ENCODE measurements around the gene AMIGO2. TPM values are rescaled to one million over a fixed set of nuclear protein-coding genes. Genes with fewer than 3 reads are reported as not detected.

AMIGO2 gene
- total RNA-seq, 1 donor from 2014 or later, result 16.9 TPM

GRCh38 chr12:47105914-47106674 is 26.3 kb upstream of the AMIGO2 start:
- Mint-ChIP-seq H3K27ac (ENCODE audit: unreplicated experiment) (no peak overlapping the region), H3K4me1 (ENCODE audit: unreplicated experiment) (peaks cover 3% of the 10 kb centered on the region), H3K9me3 (ENCODE audit: unreplicated experiment) (no peaks in the 10 kb centered on the region)

GRCh38 chr12:47102845-47103651 is 23.3 kb upstream of the AMIGO2 start:
- no peak overlapping the region for H3K27ac Mint-ChIP-seq (ENCODE audit: unreplicated experiment)
- peaks cover 2% of the 10 kb centered on the region for H3K36me3 Mint-ChIP-seq (ENCODE audit: unreplicated experiment)
- H3K9me3 Mint-ChIP-seq (ENCODE audit: unreplicated experiment), result no peaks in the 10 kb centered on the region
- TF ChIP-seq, protein P1, sequence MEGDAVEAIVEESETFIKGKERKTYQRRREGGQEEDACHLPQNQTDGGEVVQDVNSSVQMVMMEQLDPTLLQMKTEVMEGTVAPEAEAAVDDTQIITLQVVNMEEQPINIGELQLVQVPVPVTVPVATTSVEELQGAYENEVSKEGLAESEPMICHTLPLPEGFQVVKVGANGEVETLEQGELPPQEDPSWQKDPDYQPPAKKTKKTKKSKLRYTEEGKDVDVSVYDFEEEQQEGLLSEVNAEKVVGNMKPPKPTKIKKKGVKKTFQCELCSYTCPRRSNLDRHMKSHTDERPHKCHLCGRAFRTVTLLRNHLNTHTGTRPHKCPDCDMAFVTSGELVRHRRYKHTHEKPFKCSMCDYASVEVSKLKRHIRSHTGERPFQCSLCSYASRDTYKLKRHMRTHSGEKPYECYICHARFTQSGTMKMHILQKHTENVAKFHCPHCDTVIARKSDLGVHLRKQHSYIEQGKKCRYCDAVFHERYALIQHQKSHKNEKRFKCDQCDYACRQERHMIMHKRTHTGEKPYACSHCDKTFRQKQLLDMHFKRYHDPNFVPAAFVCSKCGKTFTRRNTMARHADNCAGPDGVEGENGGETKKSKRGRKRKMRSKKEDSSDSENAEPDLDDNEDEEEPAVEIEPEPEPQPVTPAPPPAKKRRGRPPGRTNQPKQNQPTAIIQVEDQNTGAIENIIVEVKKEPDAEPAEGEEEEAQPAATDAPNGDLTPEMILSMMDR (IDR thresholded peaks at IDR 0.05), result no peak
- H3K4me1 Mint-ChIP-seq (ENCODE audit: unreplicated experiment), result peaks cover 13% of the 10 kb centered on the region
- no peak for DNase-seq (ENCODE audit: extremely low spot score, unreplicated experiment)
- no peaks in the 10 kb centered on the region for H3K27me3 Mint-ChIP-seq (ENCODE audit: unreplicated experiment)
- no peak overlapping the region for H3K4me3 Mint-ChIP-seq (ENCODE audit: unreplicated experiment)

More at GRCh38 chr12:47105914-47106674, 26.3 kb upstream of the AMIGO2 start:
- DNase-seq (ENCODE audit: extremely low spot score, unreplicated experiment), result no peak
- Mint-ChIP-seq H3K4me3 (ENCODE audit: unreplicated experiment) (no peak overlapping the region), H3K27me3 (ENCODE audit: unreplicated experiment) (no peaks in the 10 kb centered on the region), H3K36me3 (ENCODE audit: unreplicated experiment) (peaks cover 5% of the 10 kb centered on the region)
- TF ChIP-seq, protein P1 (IDR thresholded peaks at IDR 0.05), result no peak

DNA sequence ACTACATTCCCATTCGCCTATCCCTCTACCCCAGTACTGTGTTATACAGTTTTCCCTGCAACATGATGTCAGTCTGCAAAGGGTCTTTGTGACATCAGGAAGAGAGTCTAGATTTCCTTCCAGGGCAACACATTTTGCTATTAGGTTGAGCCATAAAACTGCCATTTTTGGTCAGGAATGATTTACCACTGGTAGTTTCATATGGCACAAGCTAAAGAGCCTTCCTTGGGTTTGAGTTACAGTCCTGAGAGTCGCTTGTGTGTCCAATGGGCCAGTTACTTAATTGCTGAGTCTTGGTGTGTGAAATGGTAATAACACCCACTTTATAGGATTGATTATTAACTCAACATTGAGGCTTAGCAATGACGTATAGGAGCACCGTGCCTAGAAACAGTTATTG is 22.6 kb upstream of the AMIGO2 start:
- no peak overlapping the region for H3K4me3 Mint-ChIP-seq (ENCODE audit: unreplicated experiment)
- TF ChIP-seq, protein P1 (IDR thresholded peaks at IDR 0.05), result no peak
- peaks cover 2% of the 10 kb centered on the region for H3K36me3 Mint-ChIP-seq (ENCODE audit: unreplicated experiment)
- DNase-seq (ENCODE audit: extremely low spot score, unreplicated experiment), result no peak
- no peak overlapping the region for H3K27ac Mint-ChIP-seq (ENCODE audit: unreplicated experiment)
- H3K9me3 Mint-ChIP-seq (ENCODE audit: unreplicated experiment), result no peaks in the 10 kb centered on the region
- H3K4me1 Mint-ChIP-seq (ENCODE audit: unreplicated experiment), result peaks cover 18% of the 10 kb centered on the region
- H3K27me3 Mint-ChIP-seq (ENCODE audit: unreplicated experiment), result no peaks in the 10 kb centered on the region

DNA sequence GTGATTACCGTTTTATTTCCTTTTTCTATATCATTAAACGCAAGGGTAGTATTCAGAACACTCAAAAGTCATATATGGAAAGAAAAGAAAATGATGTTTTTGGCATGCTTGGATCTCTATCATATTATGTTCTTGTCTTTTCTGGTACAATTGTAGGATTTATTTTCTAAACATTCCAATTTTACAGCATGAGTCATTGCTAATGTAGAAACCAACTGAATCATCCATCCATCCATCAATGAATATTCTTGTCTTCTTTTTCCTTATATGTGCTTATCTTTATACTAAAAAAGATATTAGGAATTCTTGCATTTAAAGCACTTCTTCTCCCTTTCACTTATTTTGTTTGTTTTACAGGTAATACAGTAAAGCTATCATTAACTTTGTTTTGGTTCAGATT is 20.4 kb upstream of the AMIGO2 start:
- Mint-ChIP-seq H3K9me3 (ENCODE audit: unreplicated experiment) (no peaks in the 10 kb centered on the region), H3K4me1 (ENCODE audit: unreplicated experiment) (peaks cover 38% of the 10 kb centered on the region), H3K27me3 (ENCODE audit: unreplicated experiment) (no peaks in the 10 kb centered on the region), H3K36me3 (ENCODE audit: unreplicated experiment) (no peaks in the 10 kb centered on the region), H3K4me3 (ENCODE audit: unreplicated experiment) (no peak overlapping the region), H3K27ac (ENCODE audit: unreplicated experiment) (no peak overlapping the region)
- DNase-seq (ENCODE audit: extremely low spot score, unreplicated experiment), result no peak
- TF ChIP-seq, protein P1 (IDR thresholded peaks at IDR 0.05), result no peak

DNA sequence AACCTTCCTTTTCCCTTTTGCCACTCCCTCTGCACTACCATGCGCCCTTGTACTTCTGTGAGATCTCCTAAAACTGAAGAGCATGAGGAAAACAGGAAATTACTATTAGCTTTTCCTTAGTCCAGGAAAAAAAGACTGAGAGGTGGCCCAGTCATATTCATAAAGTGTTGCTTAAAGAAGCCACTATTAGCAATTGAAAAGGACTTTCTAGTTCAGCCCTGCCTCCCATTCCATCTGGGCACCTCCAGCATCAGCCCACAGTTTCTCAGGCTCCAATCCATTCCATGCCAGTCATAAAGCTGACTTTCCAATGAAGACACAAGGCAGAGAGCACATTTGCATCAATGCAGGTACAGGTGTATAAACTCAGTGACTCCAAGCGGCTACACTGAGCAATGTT is 19.9 kb upstream of the AMIGO2 start:
- TF ChIP-seq, protein P1 (IDR thresholded peaks at IDR 0.05), result no peak
- no peaks in the 10 kb centered on the region for H3K9me3 Mint-ChIP-seq (ENCODE audit: unreplicated experiment)
- H3K27me3 Mint-ChIP-seq (ENCODE audit: unreplicated experiment), result no peaks in the 10 kb centered on the region
- no peak overlapping the region for H3K4me3 Mint-ChIP-seq (ENCODE audit: unreplicated experiment)
- H3K36me3 Mint-ChIP-seq (ENCODE audit: unreplicated experiment), result no peaks in the 10 kb centered on the region
- peaks cover 41% of the 10 kb centered on the region for H3K4me1 Mint-ChIP-seq (ENCODE audit: unreplicated experiment)
- no peak for DNase-seq (ENCODE audit: extremely low spot score, unreplicated experiment)
- no peak overlapping the region for H3K27ac Mint-ChIP-seq (ENCODE audit: unreplicated experiment)
